Vagina (tissue), 2 donors: ENCODE data around the gene GALNT12.

Experiments used
- POLR2A ChIP-seq, 2 donors: fragments of 450-650 bp; IDR thresholded peaks; one replicate each; pipeline ENCODE4 v1.6.1; 2017; ENCODE audit warnings: antibody characterized with exemption in 2 of 2, mild to moderate bottlenecking in 2 of 2, moderate library complexity in 2 of 2
- POLR2AphosphoS5 ChIP-seq, 2 donors: sonication (generic); formaldehyde crosslinking; IDR thresholded peaks; one replicate each; pipeline ENCODE4 v1.9.0; 2017; ENCODE audit warnings: antibody characterized with exemption in 2 of 2, mild to moderate bottlenecking in 2 of 2, low read depth in 1 of 2; ENCODE audit not compliant: insufficient read depth in 1 of 2
- TF ChIP-seq, protein P1 (sequence below), 3 experiments: fragments of 450-650 bp in 2 of 3; fragments of 200-600 bp in 1 of 3; sonication (generic) in 1 of 3; IDR thresholded peaks; one replicate each; pipeline ENCODE4 v1.5.1; 2017 to 2019; ENCODE audit warnings: antibody characterized with exemption in 3 of 3, mild to moderate bottlenecking in 2 of 3, moderate library complexity in 2 of 3

DNA sequence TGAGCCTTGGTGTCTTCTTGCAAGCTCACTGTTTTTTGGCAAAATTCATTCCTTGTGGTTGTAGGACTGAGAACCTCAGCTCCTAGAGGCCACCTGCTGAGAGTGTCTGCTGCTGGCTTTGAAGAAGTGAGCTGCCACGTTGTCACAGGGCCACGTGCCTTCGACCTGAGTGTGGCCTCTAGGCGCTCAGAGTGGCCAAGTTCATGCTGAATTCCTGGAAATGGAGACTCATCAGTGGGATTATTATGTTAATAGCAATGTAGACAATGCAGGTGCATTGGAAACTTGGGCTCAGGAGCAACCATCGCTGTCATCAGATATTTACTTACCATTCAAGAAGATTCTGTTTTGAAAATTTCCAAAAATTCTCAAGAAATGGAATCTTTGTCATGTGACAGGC is 52.5 kb downstream of the GALNT12 start:
- TF ChIP-seq, protein P1, sequence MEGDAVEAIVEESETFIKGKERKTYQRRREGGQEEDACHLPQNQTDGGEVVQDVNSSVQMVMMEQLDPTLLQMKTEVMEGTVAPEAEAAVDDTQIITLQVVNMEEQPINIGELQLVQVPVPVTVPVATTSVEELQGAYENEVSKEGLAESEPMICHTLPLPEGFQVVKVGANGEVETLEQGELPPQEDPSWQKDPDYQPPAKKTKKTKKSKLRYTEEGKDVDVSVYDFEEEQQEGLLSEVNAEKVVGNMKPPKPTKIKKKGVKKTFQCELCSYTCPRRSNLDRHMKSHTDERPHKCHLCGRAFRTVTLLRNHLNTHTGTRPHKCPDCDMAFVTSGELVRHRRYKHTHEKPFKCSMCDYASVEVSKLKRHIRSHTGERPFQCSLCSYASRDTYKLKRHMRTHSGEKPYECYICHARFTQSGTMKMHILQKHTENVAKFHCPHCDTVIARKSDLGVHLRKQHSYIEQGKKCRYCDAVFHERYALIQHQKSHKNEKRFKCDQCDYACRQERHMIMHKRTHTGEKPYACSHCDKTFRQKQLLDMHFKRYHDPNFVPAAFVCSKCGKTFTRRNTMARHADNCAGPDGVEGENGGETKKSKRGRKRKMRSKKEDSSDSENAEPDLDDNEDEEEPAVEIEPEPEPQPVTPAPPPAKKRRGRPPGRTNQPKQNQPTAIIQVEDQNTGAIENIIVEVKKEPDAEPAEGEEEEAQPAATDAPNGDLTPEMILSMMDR (IDR thresholded peaks at IDR 0.05): no peak
- TF ChIP-seq POLR2AphosphoS5 (IDR thresholded peaks at IDR 0.05; ENCODE audit: insufficient read depth in 1 of 2, low read depth in 1 of 2) (no peak), POLR2A (IDR thresholded peaks at IDR 0.05) (no peak)
